ENCODE results near the gene RABAC1.

DNA sequence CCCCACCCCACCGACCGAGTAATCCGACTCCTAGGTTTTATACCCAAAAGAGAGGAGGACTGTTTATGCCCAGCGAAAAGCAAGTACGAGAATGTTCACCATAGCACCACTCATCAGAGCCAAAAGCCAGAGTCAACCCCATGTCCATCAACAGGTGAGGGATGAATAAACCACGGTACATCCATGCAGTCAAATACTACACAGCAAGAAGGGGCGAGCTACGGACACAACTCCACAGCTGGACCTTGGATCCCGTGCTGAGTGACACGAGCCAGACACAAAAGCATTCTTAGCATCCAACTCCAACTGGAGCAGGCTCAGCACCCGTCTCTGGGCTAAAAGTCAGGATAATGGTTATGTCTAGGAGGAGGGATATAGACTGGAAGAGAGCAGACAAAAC is 12.2 kb upstream of the RABAC1 start:
- TF ChIP-seq POLR2AphosphoS5 (IDR thresholded peaks at IDR 0.05; ENCODE audit: low read depth, low read length) (no peak), TAF1 (IDR thresholded peaks at IDR 0.05; ENCODE audit: borderline replicate concordance, insufficient read depth, low read length) (no peak), SIN3A (IDR thresholded peaks at IDR 0.05; ENCODE audit: borderline replicate concordance, insufficient read depth, low read length) (no peak), FOXP2 (optimal IDR thresholded peaks at IDR 0.05; ENCODE audit: borderline replicate concordance, extremely low read depth, extremely low read length, insufficient read depth) (no peak)
- TF ChIP-seq, protein P1, sequence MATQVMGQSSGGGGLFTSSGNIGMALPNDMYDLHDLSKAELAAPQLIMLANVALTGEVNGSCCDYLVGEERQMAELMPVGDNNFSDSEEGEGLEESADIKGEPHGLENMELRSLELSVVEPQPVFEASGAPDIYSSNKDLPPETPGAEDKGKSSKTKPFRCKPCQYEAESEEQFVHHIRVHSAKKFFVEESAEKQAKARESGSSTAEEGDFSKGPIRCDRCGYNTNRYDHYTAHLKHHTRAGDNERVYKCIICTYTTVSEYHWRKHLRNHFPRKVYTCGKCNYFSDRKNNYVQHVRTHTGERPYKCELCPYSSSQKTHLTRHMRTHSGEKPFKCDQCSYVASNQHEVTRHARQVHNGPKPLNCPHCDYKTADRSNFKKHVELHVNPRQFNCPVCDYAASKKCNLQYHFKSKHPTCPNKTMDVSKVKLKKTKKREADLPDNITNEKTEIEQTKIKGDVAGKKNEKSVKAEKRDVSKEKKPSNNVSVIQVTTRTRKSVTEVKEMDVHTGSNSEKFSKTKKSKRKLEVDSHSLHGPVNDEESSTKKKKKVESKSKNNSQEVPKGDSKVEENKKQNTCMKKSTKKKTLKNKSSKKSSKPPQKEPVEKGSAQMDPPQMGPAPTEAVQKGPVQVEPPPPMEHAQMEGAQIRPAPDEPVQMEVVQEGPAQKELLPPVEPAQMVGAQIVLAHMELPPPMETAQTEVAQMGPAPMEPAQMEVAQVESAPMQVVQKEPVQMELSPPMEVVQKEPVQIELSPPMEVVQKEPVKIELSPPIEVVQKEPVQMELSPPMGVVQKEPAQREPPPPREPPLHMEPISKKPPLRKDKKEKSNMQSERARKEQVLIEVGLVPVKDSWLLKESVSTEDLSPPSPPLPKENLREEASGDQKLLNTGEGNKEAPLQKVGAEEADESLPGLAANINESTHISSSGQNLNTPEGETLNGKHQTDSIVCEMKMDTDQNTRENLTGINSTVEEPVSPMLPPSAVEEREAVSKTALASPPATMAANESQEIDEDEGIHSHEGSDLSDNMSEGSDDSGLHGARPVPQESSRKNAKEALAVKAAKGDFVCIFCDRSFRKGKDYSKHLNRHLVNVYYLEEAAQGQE (IDR thresholded peaks at IDR 0.05; ENCODE audit: insufficient read depth in 1 of 2, low read depth in 2 of 2, low read length in 2 of 2) = no peak
